Adrenal gland (tissue), 12 donors: ENCODE results near the gene ALLC. TPM values are rescaled to one million over a fixed set of nuclear protein-coding genes. Genes with fewer than 3 reads are reported as not detected.

Experiments
- DNase-seq, 7 donors: peaks; one replicate each; pipeline ENCODE4 v3.0.0-alpha.2; 2019 to 2020
- H3K27ac ChIP-seq, 5 donors: fragments of 200-600 bp; sonication (generic) in 4 of 5; 1 replicate in 3 of 5; 2 replicates in 2 of 5; pipeline versions ENCODE4 v1.5.1 to v1.8.0; 2016 to 2020; ENCODE audit warnings: mild to moderate bottlenecking in 1 of 5
- H3K27me3 ChIP-seq: fragments of 200-600 bp; 2 replicates; pipeline ENCODE4 v1.8.0; 2021
- H3K36me3 ChIP-seq, 2 donors: fragments of 200-600 bp; replicated peaks in 1 of 2; 1 replicate in 1 of 2; 2 replicates in 1 of 2; pipeline versions ENCODE4 v1.5.1 to v1.8.0; 2018 to 2022
- H3K4me1 ChIP-seq, 2 donors: fragments of 200-600 bp; replicated peaks in 1 of 2; 1 replicate in 1 of 2; 2 replicates in 1 of 2; pipeline versions ENCODE4 v1.5.1 to v1.8.0; 2018 to 2021
- H3K4me3 ChIP-seq, 4 donors: fragments of 200-600 bp; sonication (generic) in 3 of 4; one replicate each; pipeline ENCODE4 v1.5.1; 2016 to 2018
- H3K9me3 ChIP-seq, 3 donors: fragments of 200-600 bp; sonication (generic) in 1 of 3; replicated peaks in 1 of 3; 1 replicate in 2 of 3; 2 replicates in 1 of 3; pipeline versions ENCODE4 v1.5.1 to v1.8.0; 2016 to 2021
- POLR2A ChIP-seq, 2 donors: fragments of 450-650 bp; IDR thresholded peaks; one replicate each; pipeline ENCODE4 v1.6.1; 2017; ENCODE audit warnings: antibody characterized with exemption in 2 of 2, mild to moderate bottlenecking in 2 of 2, moderate library complexity in 1 of 2
- WGBS, 4 donors: extraction: QIAGEN DNeasy Blood & Tissue Kit in 2 of 4; methylation state at CpG; one replicate each; pipeline versions ENCODE4 v1.1.5 to v1.1.7; 2013 to 2017; 5-methylcytosine and 5-hydroxymethylcytosine counted together
- intact Hi-C, 2 donors: fragments of 100-400 bp; cut with DNase I; formaldehyde crosslinking; loops; one replicate each; pipeline versions ENCODE4 v1.14.1 to v1.15.0; 2022 to 2023
- polyA plus RNA-seq, 3 donors: library from polyadenylated mRNA; stranded (reverse); fragments of 200-250 nt in 2 of 3; fragments of 350-450 nt in 1 of 3; fragmentation: Illumina TruSeq in 1 of 3; extraction: RNeasy Lipid Tissue Mini Kit (QIAGEN cat#74804) in 1 of 3; gene quantifications; one replicate each; pipeline ENCODE4 v1.2.3, GENCODE V29; 2013 to 2014
- total RNA-seq, 9 donors: library from RNA; depleted of rRNA in 4 of 9; stranded (reverse); fragments of >200 nt in 4 of 9; fragments of 120-200 nt in 1 of 9; fragmentation: NEBNext Ultra II Directional in 1 of 9; extraction: Animal tissue kit (Norgen Biotek cat#: 25700) in 1 of 9; gene quantifications; one replicate each; pipeline versions ENCODE4 v1.1.0 to v1.2.4, GENCODE V29; 2013 to 2023
- TF ChIP-seq, protein P1 (sequence below), 6 experiments: fragments of 450-650 bp in 4 of 6; fragments of 200-600 bp in 2 of 6; sonication (generic) in 1 of 6; IDR thresholded peaks; 1 replicate in 5 of 6; 2 replicates in 1 of 6; pipeline versions ENCODE4 v1.5.1 to v1.8.0; 2016 to 2021; ENCODE audit warnings: antibody characterized with exemption in 6 of 6, mild to moderate bottlenecking in 2 of 6, moderate library complexity in 1 of 6
- donor health status: healthy with polysubstance abuse.
- donor health status: Bipolar disorder and iron deficiency.
- donor health status: DM: yes; HTN: yes; CAD: no.
- donor health status: DM: no; HTN: no; CAD: no.
- donor health status: DM: no; HTN: no; CAD: no.
- donor health status: DM: yes; HTN: yes; CAD: no.

Gene ALLC
- total and polyA plus RNA-seq, 12 donors = 0.07 to 7.9 (median 0.72) TPM; not detected in 5

DNA sequence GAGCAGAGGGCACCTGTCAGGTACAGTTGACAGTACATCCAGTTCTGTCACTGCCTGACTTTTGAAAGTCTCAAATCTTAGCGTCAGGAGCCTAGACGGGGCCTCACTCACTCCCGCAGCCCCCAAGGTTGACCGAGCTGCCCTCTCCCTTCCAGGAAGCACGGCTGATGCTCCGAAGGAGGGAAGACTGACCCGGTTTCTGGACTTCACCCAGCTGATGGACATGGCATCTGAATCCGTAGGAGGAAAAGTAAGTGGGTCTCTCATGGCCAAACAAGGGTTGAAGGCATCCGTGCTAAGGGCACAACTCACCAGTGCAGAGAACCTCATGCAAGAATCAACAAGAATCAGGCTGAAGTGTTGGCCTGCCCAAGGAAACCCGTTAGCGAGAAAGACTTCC lies 12.9 kb downstream of the ALLC start:
- no peaks in the 10 kb centered on the region for H3K9me3 ChIP-seq
- WGBS, 4 donors = 85 to 91% (median 89%) methylated on average over 10 to 11 of the region's 11 CpGs
- no peak overlapping the region for H3K4me3 ChIP-seq
- TF ChIP-seq, protein P1, sequence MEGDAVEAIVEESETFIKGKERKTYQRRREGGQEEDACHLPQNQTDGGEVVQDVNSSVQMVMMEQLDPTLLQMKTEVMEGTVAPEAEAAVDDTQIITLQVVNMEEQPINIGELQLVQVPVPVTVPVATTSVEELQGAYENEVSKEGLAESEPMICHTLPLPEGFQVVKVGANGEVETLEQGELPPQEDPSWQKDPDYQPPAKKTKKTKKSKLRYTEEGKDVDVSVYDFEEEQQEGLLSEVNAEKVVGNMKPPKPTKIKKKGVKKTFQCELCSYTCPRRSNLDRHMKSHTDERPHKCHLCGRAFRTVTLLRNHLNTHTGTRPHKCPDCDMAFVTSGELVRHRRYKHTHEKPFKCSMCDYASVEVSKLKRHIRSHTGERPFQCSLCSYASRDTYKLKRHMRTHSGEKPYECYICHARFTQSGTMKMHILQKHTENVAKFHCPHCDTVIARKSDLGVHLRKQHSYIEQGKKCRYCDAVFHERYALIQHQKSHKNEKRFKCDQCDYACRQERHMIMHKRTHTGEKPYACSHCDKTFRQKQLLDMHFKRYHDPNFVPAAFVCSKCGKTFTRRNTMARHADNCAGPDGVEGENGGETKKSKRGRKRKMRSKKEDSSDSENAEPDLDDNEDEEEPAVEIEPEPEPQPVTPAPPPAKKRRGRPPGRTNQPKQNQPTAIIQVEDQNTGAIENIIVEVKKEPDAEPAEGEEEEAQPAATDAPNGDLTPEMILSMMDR (IDR thresholded peaks at IDR 0.05) = no peak
- no peak for TF ChIP-seq POLR2A (IDR thresholded peaks at IDR 0.05)
- H3K4me1 ChIP-seq = no peaks in the 10 kb centered on the region
- no peaks in the 10 kb centered on the region for H3K27me3 ChIP-seq
- H3K27ac ChIP-seq = no peak overlapping the region
- intact Hi-C loops = no loop called here
- no peak for DNase-seq
- no peaks in the 10 kb centered on the region for H3K36me3 ChIP-seq

- no peak overlapping the region for H3K27ac ChIP-seq
- intact Hi-C loops = no loop called here
- TF ChIP-seq, protein P1 (IDR thresholded peaks at IDR 0.05) = no peak
- no peak for TF ChIP-seq POLR2A (IDR thresholded peaks at IDR 0.05)
- H3K4me3 ChIP-seq = no peak overlapping the region
- H3K4me1 ChIP-seq = no peaks in the 10 kb centered on the region
- WGBS, 4 donors = 87 to 92% (median 90%) methylated on average over 7 to 9 of the region's 9 CpGs
- H3K36me3 ChIP-seq = no peaks in the 10 kb centered on the region
- no peaks in the 10 kb centered on the region for H3K27me3 ChIP-seq
- H3K9me3 ChIP-seq = no peaks in the 10 kb centered on the region
- DNase-seq = no peak
Observed at GRCh38 chr2:3672861-3673678, 15.1 kb downstream of the ALLC start.

DNA sequence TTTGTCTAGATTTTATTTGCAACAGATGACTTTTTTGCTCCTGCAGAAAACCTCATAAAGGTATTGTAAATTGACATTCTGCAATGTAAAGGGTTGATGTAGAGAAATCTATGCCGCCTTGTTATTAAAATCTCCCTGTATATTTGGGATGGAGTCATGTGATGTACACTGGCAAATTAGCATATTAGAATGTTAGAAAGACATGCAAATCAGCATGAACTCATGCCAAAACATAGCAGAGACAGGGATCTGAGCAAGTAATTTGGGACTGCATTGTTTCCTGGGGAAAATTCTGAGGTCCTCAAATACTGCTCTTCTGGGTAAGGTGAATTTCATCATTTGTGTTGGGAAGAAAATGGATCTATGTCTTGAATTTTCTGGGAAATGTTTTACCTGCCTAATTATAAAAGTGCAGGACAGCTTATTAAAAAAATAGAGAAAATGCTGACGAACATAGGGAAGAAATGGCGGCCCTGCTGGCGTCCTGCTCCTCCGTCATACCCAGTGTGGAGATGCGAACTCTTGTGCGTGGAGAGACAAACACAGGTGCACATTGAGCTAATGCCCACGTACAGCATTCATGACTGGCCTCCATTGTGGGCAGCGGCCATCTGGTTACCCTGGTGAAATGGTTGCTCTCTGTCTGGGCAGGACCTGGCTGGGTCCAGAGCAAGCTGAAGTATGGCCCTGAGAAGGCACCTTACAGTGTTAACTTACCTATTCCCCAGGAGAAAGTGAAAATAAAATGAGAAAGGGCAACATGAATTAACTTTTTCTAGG lies 16.3 kb downstream of the ALLC start:
- TF ChIP-seq, protein P1 (IDR thresholded peaks at IDR 0.05) = no peak
- no peak for TF ChIP-seq POLR2A (IDR thresholded peaks at IDR 0.05)
- 86 to 91% (median 89%) methylated on average over 9 of the region's 9 CpGs for WGBS, 4 donors
- H3K36me3 ChIP-seq = no peaks in the 10 kb centered on the region
- intact Hi-C loops = no loop called here
- H3K27me3 ChIP-seq = no peaks in the 10 kb centered on the region
- no peak for DNase-seq
- H3K9me3 ChIP-seq = no peaks in the 10 kb centered on the region
- no peak overlapping the region for H3K4me3 ChIP-seq
- H3K4me1 ChIP-seq = no peaks in the 10 kb centered on the region
- H3K27ac ChIP-seq = no peak overlapping the region

DNA sequence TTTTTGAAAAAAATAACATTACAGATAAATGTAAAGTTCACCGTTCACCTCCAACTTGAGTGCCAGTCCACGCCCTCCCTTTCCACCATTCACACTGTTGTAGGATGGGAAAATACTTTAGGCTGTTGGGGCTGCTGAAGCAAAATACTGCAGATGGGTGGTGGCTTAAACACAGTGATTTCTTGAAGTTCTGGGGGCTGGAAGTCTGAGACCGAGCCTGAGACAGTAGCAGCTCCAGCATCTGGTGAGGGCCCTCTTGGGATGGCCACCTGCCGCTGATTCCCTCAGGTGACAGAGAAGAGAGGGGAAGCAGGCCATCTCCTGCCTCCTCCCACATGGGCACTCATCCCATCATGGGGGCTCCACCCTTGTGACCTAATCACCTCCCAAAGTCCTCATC lies 17.7 kb downstream of the ALLC start:
- intact Hi-C loops = no loop called here
- Histone ChIP-seq H3K27ac (no peak overlapping the region), H3K4me1 (no peaks in the 10 kb centered on the region), H3K4me3 (no peak overlapping the region), H3K36me3 (no peaks in the 10 kb centered on the region), H3K9me3 (no peaks in the 10 kb centered on the region), H3K27me3 (no peaks in the 10 kb centered on the region)
- WGBS, 4 donors = 91 to 96% (median 96%) methylated on average over 3 to 4 of the region's 4 CpGs
- DNase-seq = no peak
- TF ChIP-seq, protein P1 (IDR thresholded peaks at IDR 0.05) = no peak
- no peak for TF ChIP-seq POLR2A (IDR thresholded peaks at IDR 0.05)
